RWPE2 (cell line): Measurements from ENCODE around the gene HAND1.

Experiments used
- ATAC-seq: fragments of 200-7000 bp; cut with Tn5 transposase; 3 replicates; pipeline ENCODE4 v1.9.1; 2021; ENCODE audit warnings: low read depth
- DNase-seq: peaks from one replicate; pipeline ENCODE4 v3.0.0-alpha.2; 2020; ENCODE audit warnings: low spot score
- H3K27ac ChIP-seq: fragments of 450-650 bp; 2 replicates; pipeline ENCODE4 v1.5.1; 2017; ENCODE audit warnings: mild to moderate bottlenecking; ENCODE audit not compliant: poor library complexity, severe bottlenecking
- H3K27me3 ChIP-seq: fragments of 250-450 bp; sonication (Bioruptor Pico); 2 replicates; pipeline ENCODE4 v1.5.1; 2021; ENCODE audit warnings: mild to moderate bottlenecking, moderate library complexity; ENCODE audit not compliant: insufficient read depth, poor library complexity, severe bottlenecking
- H3K36me3 ChIP-seq: fragments of 250-450 bp; sonication (Bioruptor Pico); 2 replicates; pipeline ENCODE4 v1.5.1; 2020; ENCODE audit warnings: low read depth, mild to moderate bottlenecking, moderate library complexity
- H3K4me1 ChIP-seq: fragments of 250-450 bp; sonication (Bioruptor Pico); 2 replicates; pipeline ENCODE4 v1.5.1; 2021; ENCODE audit warnings: mild to moderate bottlenecking, moderate library complexity; ENCODE audit not compliant: insufficient read depth, poor library complexity, severe bottlenecking
- H3K4me3 ChIP-seq: fragments of 250-450 bp; sonication (Bioruptor Pico); 2 replicates; pipeline ENCODE4 v1.5.1; 2021; ENCODE audit warnings: mild to moderate bottlenecking, moderate library complexity; ENCODE audit not compliant: severe bottlenecking
- H3K9me3 ChIP-seq: fragments of 250-450 bp; sonication (Bioruptor Pico); 2 replicates; pipeline ENCODE4 v1.5.1; 2021; ENCODE audit warnings: mild to moderate bottlenecking, moderate library complexity; ENCODE audit not compliant: severe bottlenecking
- TF ChIP-seq, protein P1 (sequence below): fragments of 450-650 bp; IDR thresholded peaks from one replicate; pipeline ENCODE4 v1.5.1; 2017; ENCODE audit warnings: mild to moderate bottlenecking, moderate library complexity; ENCODE audit not compliant: poor library complexity, severe bottlenecking

Gene HAND1

DNA sequence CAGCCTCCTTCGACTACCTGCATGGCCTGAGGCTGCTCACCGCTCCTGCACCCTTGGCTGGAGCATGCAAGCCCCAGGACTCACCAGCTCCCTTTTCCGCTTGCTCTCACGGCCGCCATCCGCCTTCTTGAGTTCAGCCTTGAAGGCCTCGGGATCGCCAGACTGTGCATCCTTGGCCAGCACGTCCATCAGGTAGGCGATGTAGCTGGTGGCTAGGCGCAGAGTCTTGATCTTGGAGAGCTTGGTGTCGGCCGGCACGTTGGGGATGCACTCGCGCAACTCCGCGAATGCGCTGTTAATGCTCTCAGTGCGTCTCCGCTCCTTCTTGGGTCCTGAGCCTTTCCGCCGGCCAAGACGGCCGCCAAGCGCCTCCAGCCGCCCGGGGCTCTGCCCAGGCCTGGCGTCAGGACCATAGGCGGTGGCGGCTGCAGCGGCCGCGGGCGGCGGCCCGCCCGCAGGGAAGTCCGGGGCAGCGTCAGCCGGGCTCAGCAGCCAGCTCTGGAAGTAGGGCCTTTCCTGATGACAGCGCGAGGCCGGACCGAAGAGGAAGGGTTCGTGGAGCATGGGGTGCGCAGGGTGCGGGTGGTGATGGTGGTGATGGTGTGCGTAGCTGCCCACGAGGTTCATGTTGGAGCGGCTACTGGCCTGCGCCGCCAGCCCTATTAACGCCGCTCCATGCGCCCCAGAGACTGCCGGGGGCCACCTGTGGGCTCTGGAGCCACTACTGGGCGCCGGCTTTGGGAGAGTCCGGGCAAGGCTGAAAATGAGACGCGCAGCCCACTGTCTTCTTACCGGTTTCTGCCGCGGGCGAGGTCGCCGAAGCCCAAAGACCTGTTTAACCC is 424 bp downstream of the HAND1 start:
- TF ChIP-seq, protein P1, sequence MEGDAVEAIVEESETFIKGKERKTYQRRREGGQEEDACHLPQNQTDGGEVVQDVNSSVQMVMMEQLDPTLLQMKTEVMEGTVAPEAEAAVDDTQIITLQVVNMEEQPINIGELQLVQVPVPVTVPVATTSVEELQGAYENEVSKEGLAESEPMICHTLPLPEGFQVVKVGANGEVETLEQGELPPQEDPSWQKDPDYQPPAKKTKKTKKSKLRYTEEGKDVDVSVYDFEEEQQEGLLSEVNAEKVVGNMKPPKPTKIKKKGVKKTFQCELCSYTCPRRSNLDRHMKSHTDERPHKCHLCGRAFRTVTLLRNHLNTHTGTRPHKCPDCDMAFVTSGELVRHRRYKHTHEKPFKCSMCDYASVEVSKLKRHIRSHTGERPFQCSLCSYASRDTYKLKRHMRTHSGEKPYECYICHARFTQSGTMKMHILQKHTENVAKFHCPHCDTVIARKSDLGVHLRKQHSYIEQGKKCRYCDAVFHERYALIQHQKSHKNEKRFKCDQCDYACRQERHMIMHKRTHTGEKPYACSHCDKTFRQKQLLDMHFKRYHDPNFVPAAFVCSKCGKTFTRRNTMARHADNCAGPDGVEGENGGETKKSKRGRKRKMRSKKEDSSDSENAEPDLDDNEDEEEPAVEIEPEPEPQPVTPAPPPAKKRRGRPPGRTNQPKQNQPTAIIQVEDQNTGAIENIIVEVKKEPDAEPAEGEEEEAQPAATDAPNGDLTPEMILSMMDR, result no peak
- Histone ChIP-seq H3K4me1 (peaks cover 6% of the 10 kb centered on the region), H3K9me3 (no peaks in the 10 kb centered on the region), H3K27ac (no peak overlapping the region), H3K36me3 (no peaks in the 10 kb centered on the region), H3K27me3 (peaks cover 100% of the 10 kb centered on the region), H3K4me3 (peak overlapping the region; percentile 15)
- ATAC-seq, result peak; percentile 44
- no peak for DNase-seq

DNA sequence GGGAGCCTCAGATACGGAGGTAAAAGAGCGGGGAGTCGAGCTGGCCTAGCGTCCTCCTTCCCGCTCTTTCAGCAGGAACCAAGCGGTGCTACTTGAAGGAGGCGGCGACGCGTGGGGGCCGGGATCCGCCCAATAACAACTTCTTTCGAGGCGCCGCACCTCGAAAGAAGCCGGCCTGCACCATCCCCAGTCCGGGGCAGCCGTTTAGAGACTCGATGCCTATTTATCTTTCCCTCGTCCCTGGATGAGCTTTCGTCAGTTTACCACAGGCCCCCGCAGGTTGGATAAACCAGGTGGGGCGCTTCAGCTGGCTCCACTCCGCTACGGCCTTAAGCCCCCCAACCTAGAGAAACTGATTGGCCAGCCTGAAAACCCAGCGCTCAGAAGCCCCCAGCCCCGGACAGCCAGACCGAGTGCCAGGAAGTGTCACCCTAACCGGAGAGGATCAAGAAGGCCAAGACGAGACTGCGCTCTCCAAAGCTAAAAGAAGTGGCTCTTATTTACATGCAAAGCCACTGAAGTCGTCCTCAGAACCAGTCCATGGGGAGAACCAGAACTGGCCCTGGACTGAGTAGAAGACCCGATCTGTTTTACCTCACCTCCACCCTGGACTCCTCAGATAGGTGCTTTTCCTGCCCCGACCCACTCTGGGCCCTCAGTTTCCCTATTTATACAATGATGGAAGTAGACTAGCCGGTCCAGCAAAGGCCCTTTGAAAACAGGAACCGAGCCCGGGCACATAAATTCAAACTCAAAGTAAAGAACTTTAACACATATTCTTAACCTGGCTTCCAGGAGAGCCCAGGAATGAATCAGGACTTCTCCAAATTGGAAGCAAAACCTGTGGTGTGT is 1.4 kb downstream of the HAND1 start:
- no peak overlapping the region for H3K4me3 ChIP-seq

DNA sequence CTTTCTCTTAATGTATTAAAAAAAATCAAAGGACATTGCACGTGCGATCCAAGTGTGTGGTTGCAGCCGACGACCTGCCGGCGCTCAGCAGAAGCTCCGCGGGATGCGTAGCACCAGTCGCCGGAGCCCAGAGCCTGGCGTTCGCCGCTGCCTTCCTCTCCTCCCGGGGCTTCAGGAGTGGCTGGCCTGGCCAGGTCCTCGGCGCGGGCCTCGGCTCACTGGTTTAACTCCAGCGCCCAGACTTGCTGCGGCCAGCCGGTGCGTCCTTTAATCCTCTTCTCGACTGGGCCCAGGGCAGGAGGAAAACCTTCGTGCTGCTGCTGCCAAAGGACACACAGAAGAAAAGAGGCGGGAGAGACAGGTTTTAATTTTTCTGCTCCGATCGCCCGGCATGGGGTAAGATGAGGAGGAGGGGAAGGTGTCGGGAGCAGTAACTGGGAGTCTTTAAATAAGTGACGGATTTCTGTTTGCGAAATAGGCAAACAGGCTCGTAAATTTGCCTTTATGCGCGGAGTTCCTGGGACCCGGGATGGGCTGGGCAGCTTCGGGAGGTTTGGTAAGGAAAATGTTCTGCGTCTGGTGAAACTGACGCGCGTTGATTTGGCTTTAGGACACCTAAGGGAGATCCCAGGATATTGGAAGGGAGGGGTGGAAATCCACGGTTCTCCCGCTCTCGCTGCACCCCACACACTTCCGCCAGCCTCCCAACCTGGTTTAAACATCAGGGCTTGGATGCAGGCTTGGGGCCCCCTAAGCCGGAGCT is 2.3 kb downstream of the HAND1 start:
- no peak for DNase-seq
- H3K27ac ChIP-seq, result no peak overlapping the region
- 0 out of 3 replicates have a peak, but pooled peaks have one; percentile 3 for ATAC-seq
- H3K36me3 ChIP-seq, result no peaks in the 10 kb centered on the region
- peaks cover 6% of the 10 kb centered on the region for H3K4me1 ChIP-seq
- TF ChIP-seq, protein P1, result no peak
- no peaks in the 10 kb centered on the region for H3K9me3 ChIP-seq
- peaks cover 100% of the 10 kb centered on the region for H3K27me3 ChIP-seq
- H3K4me3 ChIP-seq, result no peak overlapping the region

More for the DNA sequence above, 1.4 kb downstream of the HAND1 start:
- Histone ChIP-seq H3K27me3 (peaks cover 100% of the 10 kb centered on the region), H3K36me3 (no peaks in the 10 kb centered on the region), H3K27ac (no peak overlapping the region), H3K9me3 (no peaks in the 10 kb centered on the region), H3K4me1 (peaks cover 6% of the 10 kb centered on the region)
- no peak for DNase-seq
- TF ChIP-seq, protein P1, result no peak
- no peak for ATAC-seq

DNA sequence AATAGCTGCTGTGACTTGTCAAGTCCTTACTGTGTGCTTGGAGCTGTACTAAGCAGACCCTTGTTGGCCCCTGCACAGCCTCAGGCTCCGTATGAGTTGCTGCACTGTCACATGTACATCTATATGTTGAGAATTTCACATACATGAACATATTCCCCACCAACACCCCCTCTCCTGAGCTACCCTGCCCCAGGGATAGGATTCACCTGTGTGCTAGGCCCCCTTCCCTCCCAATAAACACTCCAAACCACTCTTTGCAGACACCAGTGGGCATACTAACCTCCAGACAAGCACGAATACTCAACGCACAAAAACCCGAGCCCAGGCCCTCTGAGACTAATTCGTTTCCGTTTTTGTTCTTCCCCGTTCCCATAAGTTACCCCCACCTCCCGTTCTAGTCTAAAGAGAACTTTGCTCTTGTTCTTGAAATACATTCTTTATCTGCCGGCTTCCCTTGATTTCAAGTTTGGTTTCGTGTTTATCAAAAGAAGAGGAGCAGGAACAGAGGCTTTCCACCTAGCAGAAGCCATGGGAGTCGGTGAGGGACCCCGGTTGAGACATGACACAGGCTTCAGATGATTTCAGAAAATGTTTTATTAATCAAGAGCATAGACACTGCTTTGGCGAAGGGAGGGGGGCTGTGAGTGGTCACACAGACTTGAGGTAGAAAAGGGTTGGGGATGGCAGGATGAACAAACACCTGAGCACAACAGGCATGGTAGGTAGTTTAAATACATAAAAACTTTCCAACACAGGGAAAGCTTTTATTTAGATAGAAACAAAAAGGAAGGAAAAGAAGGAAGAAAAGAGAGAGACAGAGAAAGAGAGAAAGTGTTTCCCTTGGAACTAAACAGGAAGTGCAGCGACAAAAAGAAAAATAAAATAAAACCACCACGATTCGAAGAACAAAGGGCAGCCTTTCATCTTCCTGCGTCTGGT is 3.4 kb downstream of the HAND1 start:
- no peak overlapping the region for H3K4me3 ChIP-seq
- H3K36me3 ChIP-seq, result no peaks in the 10 kb centered on the region
- H3K27ac ChIP-seq, result no peak overlapping the region
- peaks cover 6% of the 10 kb centered on the region for H3K4me1 ChIP-seq
- DNase-seq (no peak), ATAC-seq (no peak)
- H3K9me3 ChIP-seq, result no peaks in the 10 kb centered on the region
- peaks cover 98% of the 10 kb centered on the region for H3K27me3 ChIP-seq
- TF ChIP-seq, protein P1, result no peak
